HG03378 (cell line): ENCODE results near the gene PPFIA4.
"Not testable (repeated sequence)": the region's sequence is repeated elsewhere in the genome, so short reads cannot be mapped to it uniquely, and the experiment has no call there.

Experiments
- ATAC-seq: cut with Tn5 transposase; IDR thresholded peaks from one replicate; pipeline ENCODE4 v1.9.1; 2021; ENCODE audit warnings: mild to moderate bottlenecking, moderate library complexity; ENCODE audit not compliant: unreplicated experiment

The PPFIA4 gene

GRCh38 chr1:203026031-203026665, at the start of gene PPFIA4:
TSS of gene PPFIA4 (plus strand) at chr1:203026491. CDS start at chr1:203039009, 12,518 bp downstream.
- ATAC-seq = peak; percentile 51

GRCh38 chr1:202976633-202977032, 49.7 kb upstream of the PPFIA4 start:
- no peak for ATAC-seq

GRCh38 chr1:202979459-202979858, 46.8 kb upstream of the PPFIA4 start:
- ATAC-seq = no peak

- no peak for ATAC-seq
These were observed 44.4 kb upstream of the PPFIA4 start for GRCh38 chr1:202981939-202982338.

GRCh38 chr1:202982715-202983430, 43.4 kb upstream of the PPFIA4 start:
- ATAC-seq = no peak

- not testable (repeated sequence) for ATAC-seq
These were observed 40.2 kb upstream of the PPFIA4 start for GRCh38 chr1:202986120-202986519.

GRCh38 chr1:202987255-202987654, 39.0 kb upstream of the PPFIA4 start:
- ATAC-seq = no peak

- no peak for ATAC-seq
These were observed 38.2 kb upstream of the PPFIA4 start for GRCh38 chr1:202987922-202988583.

- no peak for ATAC-seq
These were observed 36.4 kb upstream of the PPFIA4 start for GRCh38 chr1:202989879-202990278.

GRCh38 chr1:202991112-202991511, 35.2 kb upstream of the PPFIA4 start:
- no peak for ATAC-seq

GRCh38 chr1:202994756-202995155, 31.5 kb upstream of the PPFIA4 start:
- no peak for ATAC-seq

- ATAC-seq = no peak
These were observed 27.2 kb upstream of the PPFIA4 start for GRCh38 chr1:202998836-202999750.

GRCh38 chr1:203000217-203000944, 25.9 kb upstream of the PPFIA4 start:
- ATAC-seq = no peak

GRCh38 chr1:203001986-203002385, 24.3 kb upstream of the PPFIA4 start:
- ATAC-seq = no peak

- no peak for ATAC-seq
These were observed 23.3 kb upstream of the PPFIA4 start for GRCh38 chr1:203002951-203003350.

- ATAC-seq = not testable (repeated sequence)
These were observed 20.7 kb upstream of the PPFIA4 start for GRCh38 chr1:203005395-203006142.

- ATAC-seq = peak; percentile 80
These were observed 19.1 kb upstream of the PPFIA4 start, which contains the start of gene TMEM183A for GRCh38 chr1:203006948-203007871. TSS of gene TMEM183A (plus strand) at chr1:203007374. CDS start at chr1:203007466, 92 bp downstream.

GRCh38 chr1:203009185-203009584, 17.1 kb upstream of the PPFIA4 start:
- no peak for ATAC-seq
